Breast epithelium (tissue), 3 donors: ENCODE data around the gene SLC25A33.
"Not testable (repeated sequence)": the region's sequence is repeated elsewhere in the genome, so short reads cannot be mapped to it uniquely, and the experiment has no call there.

Source experiments
- CTCF ChIP-seq, 3 donors: fragments of 450-650 bp; IDR thresholded peaks; one replicate each; pipeline ENCODE4 v1.5.1; 2016 to 2017; ENCODE audit warnings: antibody characterized with exemption in 3 of 3, mild to moderate bottlenecking in 3 of 3, moderate library complexity in 3 of 3
- POLR2A ChIP-seq: fragments of 450-650 bp; IDR thresholded peaks from one replicate; pipeline ENCODE4 v1.6.1; 2016; ENCODE audit warnings: antibody characterized with exemption, mild to moderate bottlenecking, moderate library complexity
- POLR2AphosphoS5 ChIP-seq, 3 donors: sonication (generic); formaldehyde crosslinking; IDR thresholded peaks; one replicate each; pipeline ENCODE4 v1.6.1; 2017; ENCODE audit warnings: antibody characterized with exemption in 3 of 3

DNA sequence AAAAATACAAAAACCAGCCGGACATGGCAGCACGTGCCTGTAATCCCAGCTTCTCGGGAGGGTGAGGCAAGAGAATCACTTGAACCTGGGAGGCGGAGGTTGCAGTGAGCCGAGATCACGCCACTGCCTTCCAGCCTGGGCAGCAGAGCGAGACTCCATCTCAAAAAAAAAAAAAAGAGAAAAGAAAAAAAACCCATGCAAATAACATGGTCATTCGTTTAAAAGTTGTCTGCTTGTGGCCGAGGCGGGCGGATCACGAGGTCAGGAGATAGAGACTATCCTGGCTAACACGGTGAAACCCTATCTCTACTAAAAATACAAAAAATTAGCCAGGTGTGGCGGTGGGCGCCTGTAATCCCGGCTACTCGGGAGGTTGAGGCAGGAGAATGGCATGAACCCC is 20.8 kb downstream of the SLC25A33 start:
- not testable (repeated sequence) for TF ChIP-seq CTCF (IDR thresholded peaks at IDR 0.05); POLR2A; POLR2AphosphoS5 (IDR thresholded peaks at IDR 0.05)
